H1 (cell line): Measurements from ENCODE around the gene FAR2. TPM values are rescaled to one million over a fixed set of nuclear protein-coding genes. Genes with fewer than 3 reads are reported as not detected.

Experiments used
- CTCF ChIA-PET: fragments of 300-600 bp; sonication (Branson Sonifier 250); formaldehyde crosslinking; loops from one replicate; lab custom pipeline; 2021; ENCODE audit not compliant: partially characterized antibody; lab: Charles Lee
- POLR2A ChIA-PET: fragments of 300-600 bp; sonication (Branson Sonifier 250); formaldehyde crosslinking; loops from one replicate; lab custom pipeline; 2021; ENCODE audit warnings: inconsistent platforms; ENCODE audit not compliant: partially characterized antibody; lab: Charles Lee
- DNase-seq, 2 experiments: peaks; one replicate each; pipeline versions ENCODE4 v3.0.0 to v3.0.0-alpha.2; 2010 to 2022; ENCODE audit warnings: low spot score in 2 of 2, low read depth in 1 of 2, mixed read lengths in 1 of 2
- FAIRE-seq: peaks from 2 replicates; lab custom pipeline; 2011; peaks lifted over from hg19 to GRCh38; lab: Jason Lieb, UNC
- H2AFZ ChIP-seq: 2 replicates; pipeline ENCODE4 v1.8.1; 2012; ENCODE audit warnings: low read length, inconsistent platforms
- H2AK5ac ChIP-seq: 2 replicates; pipeline ENCODE4 v1.6.1; 2013; ENCODE audit warnings: low read depth, low read length
- H2BK120ac ChIP-seq: replicated peaks from 2 replicates; pipeline ENCODE3; 2013; ENCODE audit warnings: low read depth, low read length, inconsistent platforms
- H2BK12ac ChIP-seq: 2 replicates; pipeline ENCODE4 v1.6.1; 2013; ENCODE audit warnings: low read depth, low read length
- H2BK15ac ChIP-seq: 2 replicates; pipeline ENCODE4 v1.6.1; 2013; ENCODE audit warnings: low read length
- H2BK20ac ChIP-seq: 2 replicates; pipeline ENCODE4 v1.6.1; 2013; ENCODE audit warnings: low read length
- H2BK5ac ChIP-seq: 2 replicates; pipeline ENCODE4 v1.6.1; 2013; ENCODE audit warnings: low read depth, low read length
- H3K14ac ChIP-seq: 2 replicates; pipeline ENCODE4 v1.6.1; 2013; ENCODE audit warnings: inconsistent platforms; ENCODE audit not compliant: insufficient read length
- H3K18ac ChIP-seq: 2 replicates; pipeline ENCODE4 v1.6.1; 2013; ENCODE audit warnings: low read length; ENCODE audit errors: extremely low read depth
- H3K23ac ChIP-seq: 2 replicates; pipeline ENCODE4 v1.6.1; 2013; ENCODE audit warnings: inconsistent platforms; ENCODE audit not compliant: insufficient read length
- H3K23me2 ChIP-seq: 2 replicates; pipeline ENCODE4 v1.6.1; 2013; ENCODE audit warnings: low read depth, low read length
- H3K27ac ChIP-seq: 2 replicates; pipeline ENCODE4 v1.6.1; 2011; ENCODE audit warnings: low read depth, low read length, inconsistent platforms
- H3K27me3 ChIP-seq, 4 experiments: replicated peaks in 1 of 4; 1 replicate in 1 of 4; 2 replicates in 3 of 4; pipeline versions ENCODE4 v1.6.1 to v1.8.1; 2011 to 2013; ENCODE audit warnings: low read length in 3 of 4, mild to moderate bottlenecking in 3 of 4, inconsistent platforms in 2 of 4, mixed read lengths in 2 of 4, moderate library complexity in 1 of 4; ENCODE audit not compliant: control insufficient read depth in 3 of 4, insufficient read depth in 3 of 4; ENCODE audit errors: extremely low read depth in 1 of 4
- H3K36me3 ChIP-seq, 4 experiments: 2 replicates each; pipeline versions ENCODE4 v1.6.1 to v1.8.1; 2011 to 2013; ENCODE audit warnings: mild to moderate bottlenecking in 4 of 4, low read length in 3 of 4, moderate library complexity in 2 of 4, control low read depth in 1 of 4, inconsistent platforms in 1 of 4; ENCODE audit not compliant: insufficient read depth in 4 of 4, control insufficient read depth in 2 of 4
- H3K4ac ChIP-seq: replicated peaks from 2 replicates; pipeline ENCODE3; 2013; ENCODE audit warnings: low read length, low read depth, mixed read lengths, inconsistent platforms; ENCODE audit not compliant: insufficient read length
- H3K4me1 ChIP-seq, 4 experiments: replicated peaks in 1 of 4; 1 replicate in 1 of 4; 2 replicates in 3 of 4; pipeline versions ENCODE4 v1.6.1 to v1.8.1; 2011 to 2013; ENCODE audit warnings: low read length in 3 of 4, inconsistent platforms in 2 of 4, mixed read lengths in 1 of 4; ENCODE audit not compliant: insufficient read depth in 4 of 4, control insufficient read depth in 3 of 4
- H3K4me2 ChIP-seq, 2 experiments: 2 replicates each; pipeline versions ENCODE4 v1.6.1 to v1.8.1; 2011 to 2013; ENCODE audit warnings: low read depth in 2 of 2, low read length in 2 of 2, control low read depth in 1 of 2, inconsistent platforms in 1 of 2, mild to moderate bottlenecking in 1 of 2; ENCODE audit not compliant: insufficient read depth in 1 of 2
- H3K4me3 ChIP-seq, 4 experiments: fragments of 200-600, 300-600 bp in 1 of 4; sonication (generic), shearing (Covaris generic), sonication (Bioruptor Twin) in 1 of 4; 2 replicates each; pipeline versions ENCODE4 v1.5.1 to v1.8.1; 2011 to 2016; ENCODE audit warnings: low read length in 4 of 4, low read depth in 3 of 4, control low read depth in 2 of 4, inconsistent platforms in 2 of 4, mild to moderate bottlenecking in 2 of 4, mixed read lengths in 1 of 4, moderate library complexity in 1 of 4; ENCODE audit not compliant: insufficient read depth in 2 of 4; ENCODE audit errors: extremely low read depth in 1 of 4
- H3K56ac ChIP-seq: replicated peaks from 2 replicates; pipeline ENCODE3; 2013; ENCODE audit warnings: low read depth, mild to moderate bottlenecking, mixed read lengths, low read length, inconsistent platforms; ENCODE audit not compliant: insufficient read length
- H3K79me1 ChIP-seq: 2 replicates; pipeline ENCODE4 v1.6.1; 2013; ENCODE audit warnings: low read depth, low read length, control low read depth
- H3K79me2 ChIP-seq, 2 experiments: 2 replicates each; pipeline versions ENCODE4 v1.6.1 to v1.8.1; 2012 to 2013; ENCODE audit warnings: low read length in 2 of 2, mild to moderate bottlenecking in 2 of 2, inconsistent platforms in 1 of 2; ENCODE audit not compliant: insufficient read depth in 2 of 2, control insufficient read depth in 1 of 2
- H3K9ac ChIP-seq, 4 experiments: replicated peaks in 1 of 4; 1 replicate in 1 of 4; 2 replicates in 3 of 4; pipeline versions ENCODE4 v1.6.1 to v1.8.1; 2011 to 2013; ENCODE audit warnings: low read depth in 3 of 4, low read length in 3 of 4, control low read depth in 2 of 4, mild to moderate bottlenecking in 2 of 4, moderate library complexity in 2 of 4, inconsistent platforms in 1 of 4; ENCODE audit errors: extremely low read depth in 1 of 4
- H3K9me3 ChIP-seq, 2 experiments: 2 replicates each; pipeline versions ENCODE4 v1.6.1 to v1.8.1; 2012 to 2013; ENCODE audit warnings: mild to moderate bottlenecking in 2 of 2, moderate library complexity in 2 of 2, control low read depth in 1 of 2, inconsistent platforms in 1 of 2, low read depth in 1 of 2, low read length in 1 of 2, mixed read lengths in 1 of 2; ENCODE audit not compliant: insufficient read depth in 2 of 2
- H4K20me1 ChIP-seq, 2 experiments: replicated peaks in 1 of 2; 2 replicates each; pipeline versions ENCODE3 to v1.8.1; 2011 to 2013; ENCODE audit warnings: inconsistent platforms in 2 of 2, low read length in 2 of 2, mild to moderate bottlenecking in 1 of 2; ENCODE audit not compliant: insufficient read depth in 2 of 2, control insufficient read depth in 1 of 2
- H4K5ac ChIP-seq: 2 replicates; pipeline ENCODE4 v1.6.1; 2013; ENCODE audit warnings: low read length, low read depth, mixed read lengths, inconsistent platforms; ENCODE audit not compliant: insufficient read length
- H4K8ac ChIP-seq: 2 replicates; pipeline ENCODE4 v1.8.0; 2013; ENCODE audit warnings: mild to moderate bottlenecking, moderate library complexity, low read length, inconsistent platforms; ENCODE audit not compliant: insufficient read depth; ENCODE audit errors: extremely low read depth
- H4K91ac ChIP-seq: replicated peaks from 2 replicates; pipeline ENCODE3; 2013; ENCODE audit warnings: low read length, mixed read lengths, inconsistent platforms; ENCODE audit not compliant: insufficient read length
- EZH2 ChIP-seq: fragments of 200-600 bp; sonication (generic); IDR thresholded peaks from 2 replicates; pipeline ENCODE4 v1.7.1; 2012; ENCODE audit warnings: low read depth, mild to moderate bottlenecking, moderate library complexity, low read length, inconsistent platforms; ENCODE audit not compliant: severe bottlenecking
- POLR2AphosphoS5 ChIP-seq: IDR thresholded peaks from 2 replicates; pipeline ENCODE4 v1.6.1; 2011; ENCODE audit warnings: low read depth, low read length
- YY1 ChIP-seq: IDR thresholded peaks from 2 replicates; pipeline ENCODE4 v1.6.1; 2011; ENCODE audit warnings: low read depth, mild to moderate bottlenecking, low read length
- WGBS, 2 experiments: shearing (Covaris generic) in 1 of 2; methylation state at CpG; one replicate each; pipeline versions ENCODE4 v1.1.6 to v1.1.7; 2013 to 2015; ENCODE audit warnings: low lambda C conversion rate in 2 of 2, mixed read lengths in 2 of 2, inconsistent platforms in 1 of 2, low coverage in 1 of 2, missing lambda C conversion rate in 1 of 2; ENCODE audit not compliant: insufficient replicate concordance in 2 of 2, insufficient coverage in 1 of 2, insufficient read length in 1 of 2; ENCODE audit errors: extremely low coverage in 1 of 2, missing lambda C conversion rate in 1 of 2; 5-methylcytosine and 5-hydroxymethylcytosine counted together
- polyA plus RNA-seq, 7 experiments: library from polyadenylated mRNA; depleted of rRNA in 3 of 7; stranded (reverse) in 5 of 7; unstranded in 2 of 7; fragments of >200 nt in 5 of 7; fragments of 200-250 nt in 2 of 7; gene quantifications; 1 replicate in 5 of 7; 2 replicates in 1 of 7; 4 replicates in 1 of 7; pipeline versions ENCODE4 v1.2.1 to v1.2.3, GENCODE V29; 2011 to 2013; ENCODE audit warnings: missing spikeins in 2 of 7, mixed read lengths in 2 of 7
- total RNA-seq: library from RNA; stranded (reverse); fragmentation: NEBNext Ultra II Directional; extraction: Animal tissue kit (Norgen Biotek cat#: 25700); gene quantifications from 2 replicates; pipeline ENCODE4 v1.2.1, GENCODE V29; 2021
- TF ChIP-seq, protein P1 (sequence below), 3 experiments: IDR thresholded peaks; 1 replicate in 2 of 3; 2 replicates in 1 of 3; pipeline versions ENCODE4 v1.5.1 to v1.6.1; 2011; ENCODE audit warnings: low read length in 3 of 3, mild to moderate bottlenecking in 3 of 3, inconsistent platforms in 2 of 3, low read depth in 1 of 3, moderate library complexity in 1 of 3; ENCODE audit not compliant: insufficient read depth in 1 of 3; ENCODE audit errors: control extremely low read depth in 1 of 3

The FAR2 gene
- total and polyA plus RNA-seq, 2 of the 8 experiments (the other 6 are each of a cell fraction or from before 2014, with no cell fraction given): 24.0 to 24.1 TPM

- H2AK5ac ChIP-seq: no peak overlapping the region
- H2BK12ac ChIP-seq: no peak overlapping the region
- DNase-seq (no peak), FAIRE-seq (no peak)
- H3K79me1 ChIP-seq: no peaks in the 10 kb centered on the region
- no peaks in the 10 kb centered on the region for H3K79me2 ChIP-seq
- H3K4ac ChIP-seq: no peak overlapping the region
- H3K27ac ChIP-seq: no peak overlapping the region
- H4K8ac ChIP-seq: no peak overlapping the region
- no peak overlapping the region for H3K18ac ChIP-seq
- H4K91ac ChIP-seq: no peak overlapping the region
- ChIA-PET POLR2A (interaction anchor here (1.3 kb wide), 1 partner anchor 9 kb away, joined by 3 read pairs; no protein-coding TSS in a partner anchor), CTCF (interaction anchor here (0.5 kb wide), 1 partner anchor 439 kb away, joined by 3 read pairs; no protein-coding TSS in a partner anchor)
- H3K56ac ChIP-seq: no peak overlapping the region
- no peak overlapping the region for H2BK5ac ChIP-seq
- H3K23ac ChIP-seq: no peak overlapping the region
- H3K4me3 ChIP-seq: no peak overlapping the region
- no peaks in the 10 kb centered on the region for H3K23me2 ChIP-seq
- no peaks in the 10 kb centered on the region for H3K36me3 ChIP-seq
- no peak overlapping the region for H3K4me2 ChIP-seq
- peaks cover 0 to 2% (median 0%) of the 10 kb centered on the region in 4 experiments; a peak in 1 of 7 replicates for H3K27me3 ChIP-seq
- H2BK20ac ChIP-seq: no peak overlapping the region
- H4K5ac ChIP-seq: no peak overlapping the region
- peaks cover 0 to 3% of the 10 kb centered on the region in 2 experiments; a peak in 1 of 4 replicates for H3K9me3 ChIP-seq
- TF ChIP-seq EZH2 (no peak), POLR2AphosphoS5 (no peak), YY1 (no peak)
- TF ChIP-seq, protein P1, sequence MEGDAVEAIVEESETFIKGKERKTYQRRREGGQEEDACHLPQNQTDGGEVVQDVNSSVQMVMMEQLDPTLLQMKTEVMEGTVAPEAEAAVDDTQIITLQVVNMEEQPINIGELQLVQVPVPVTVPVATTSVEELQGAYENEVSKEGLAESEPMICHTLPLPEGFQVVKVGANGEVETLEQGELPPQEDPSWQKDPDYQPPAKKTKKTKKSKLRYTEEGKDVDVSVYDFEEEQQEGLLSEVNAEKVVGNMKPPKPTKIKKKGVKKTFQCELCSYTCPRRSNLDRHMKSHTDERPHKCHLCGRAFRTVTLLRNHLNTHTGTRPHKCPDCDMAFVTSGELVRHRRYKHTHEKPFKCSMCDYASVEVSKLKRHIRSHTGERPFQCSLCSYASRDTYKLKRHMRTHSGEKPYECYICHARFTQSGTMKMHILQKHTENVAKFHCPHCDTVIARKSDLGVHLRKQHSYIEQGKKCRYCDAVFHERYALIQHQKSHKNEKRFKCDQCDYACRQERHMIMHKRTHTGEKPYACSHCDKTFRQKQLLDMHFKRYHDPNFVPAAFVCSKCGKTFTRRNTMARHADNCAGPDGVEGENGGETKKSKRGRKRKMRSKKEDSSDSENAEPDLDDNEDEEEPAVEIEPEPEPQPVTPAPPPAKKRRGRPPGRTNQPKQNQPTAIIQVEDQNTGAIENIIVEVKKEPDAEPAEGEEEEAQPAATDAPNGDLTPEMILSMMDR (IDR thresholded peaks at IDR 0.05; ENCODE audit: control extremely low read depth in 1 of 3, insufficient read depth in 1 of 3, low read depth in 1 of 3, low read length in 3 of 3): no peak
- H3K4me1 ChIP-seq: no peaks in the 10 kb centered on the region
- no peak overlapping the region for H3K9ac ChIP-seq
- H2AFZ ChIP-seq: no peak overlapping the region
- 75% methylated on average over 3 of the region's 3 CpGs; no CpG with 5 or more reads in 1 of the 2 experiments for WGBS, 2 experiments
- no peak overlapping the region for H3K14ac ChIP-seq
- H2BK15ac ChIP-seq: no peak overlapping the region
- H4K20me1 ChIP-seq: no peaks in the 10 kb centered on the region
- H2BK120ac ChIP-seq: no peak overlapping the region
Measured at GRCh38 chr12:29201296-29201695, 52.2 kb downstream of the FAR2 start.
